ENCODE data around the gene SLC7A1.
A peak's percentile ranks its signal among the peaks of the same experiment; 100 is the strongest.
"Not testable (repeated sequence)": the region's sequence is repeated elsewhere in the genome, so short reads cannot be mapped to it uniquely, and the experiment has no call there.

Gene SLC7A1

DNA sequence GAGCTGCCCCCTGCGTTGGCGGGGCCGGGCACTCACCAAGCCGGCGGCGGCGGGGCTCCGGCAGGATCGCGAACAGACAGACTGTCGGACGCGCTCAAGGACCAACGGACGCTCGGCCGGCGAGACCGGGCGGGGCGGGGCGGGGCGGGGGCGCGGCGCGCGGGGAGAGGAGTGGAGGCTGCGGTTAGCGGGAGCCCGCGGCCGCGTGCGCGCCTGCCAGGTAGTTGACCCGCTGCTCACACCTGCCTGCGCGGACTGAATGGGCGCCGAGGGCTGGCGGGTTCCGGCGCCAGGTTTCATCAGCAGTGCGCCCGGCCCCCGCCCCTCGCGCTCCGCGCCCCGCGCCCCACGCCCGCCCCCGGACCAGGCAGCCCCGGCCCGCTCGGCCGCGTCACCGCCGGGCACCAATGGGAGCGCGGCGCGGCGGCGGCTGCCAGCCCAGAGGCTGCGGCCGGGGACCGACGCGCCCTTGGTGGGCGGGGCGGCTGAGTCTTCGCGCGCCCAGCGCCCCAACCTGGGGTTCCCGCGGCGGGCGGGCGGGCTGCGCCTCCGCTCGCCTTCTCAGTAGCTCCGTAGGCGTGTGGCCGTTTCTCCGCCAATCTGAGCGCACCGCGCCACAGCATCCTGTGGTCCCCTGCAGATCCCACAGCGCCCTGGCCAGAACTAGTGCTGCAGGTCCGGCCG, at the start of gene SLC7A1:
Gene SLC7A1 (minus strand): TSS at position 309 of the 684 bp plus-strand sequence. CDS start 59,500 bp downstream, outside the sequence.
- DNase-seq (ENCODE audit: low read depth in 3 of 3): peak; percentile 72 to 83 (median 82)

DNA sequence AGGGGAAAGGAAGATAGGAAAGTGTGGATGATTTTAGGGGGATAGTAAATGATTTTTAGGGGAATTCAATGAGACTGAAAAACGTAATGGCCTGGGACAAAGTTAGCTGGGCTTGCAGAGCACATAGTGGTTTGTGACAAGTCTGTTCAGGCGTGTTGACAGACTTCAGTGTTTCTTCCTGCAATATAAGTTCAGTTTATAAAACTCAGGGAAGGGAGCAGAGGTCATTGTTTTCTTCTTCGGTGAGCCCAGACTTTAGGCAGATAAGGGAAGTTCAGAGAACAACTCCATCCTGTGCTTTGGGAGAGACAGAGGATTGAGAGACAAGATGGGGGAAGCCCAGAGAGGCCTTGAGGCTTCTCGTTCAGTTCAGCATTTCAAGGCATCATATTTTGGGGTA, 45.2 kb upstream of the SLC7A1 start:
- no peak for DNase-seq (ENCODE audit: low read depth in 3 of 3)

DNA sequence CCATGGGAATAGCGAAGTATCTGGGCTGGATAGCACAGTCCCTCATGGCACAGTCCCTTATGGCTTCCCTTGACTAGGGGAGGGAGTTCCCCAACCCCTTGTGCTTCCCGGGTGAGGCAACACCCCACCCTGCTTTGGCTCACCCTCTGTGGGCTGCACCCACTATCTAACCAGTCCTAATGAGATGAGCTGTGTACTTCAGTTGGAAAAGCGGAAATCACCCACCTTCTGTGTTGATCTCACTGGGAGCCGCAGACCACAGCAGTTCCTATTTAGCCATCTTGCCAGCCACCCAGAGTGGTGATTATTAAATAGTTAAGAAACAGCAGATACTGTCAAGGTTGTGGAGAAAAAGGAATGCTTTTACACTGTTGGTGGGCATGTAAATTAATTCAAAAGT, 41.3 kb upstream of the SLC7A1 start:
- not testable (repeated sequence) for DNase-seq (ENCODE audit: low read depth in 3 of 3)

DNA sequence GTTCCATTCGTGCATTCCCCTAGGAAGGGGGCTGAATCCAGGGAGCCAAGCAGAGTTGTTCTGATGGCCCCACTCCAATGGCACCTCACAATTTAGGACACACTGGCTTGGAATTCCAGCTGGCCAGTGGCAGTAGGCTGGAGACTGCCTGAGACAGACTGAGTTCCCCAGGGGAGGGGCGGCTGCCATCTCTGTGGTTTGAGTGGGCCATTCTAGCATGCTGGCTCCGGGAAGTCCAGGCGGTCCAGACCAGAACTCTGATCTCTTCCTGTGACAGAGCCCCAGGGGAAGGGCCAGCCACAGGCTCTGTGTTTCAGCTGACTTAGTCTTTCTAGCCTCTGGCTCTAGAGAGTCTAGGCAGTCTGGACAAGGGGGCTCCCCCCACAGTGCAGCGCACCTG, 29.5 kb upstream of the SLC7A1 start:
- DNase-seq (ENCODE audit: low read depth in 3 of 3): no peak

DNA sequence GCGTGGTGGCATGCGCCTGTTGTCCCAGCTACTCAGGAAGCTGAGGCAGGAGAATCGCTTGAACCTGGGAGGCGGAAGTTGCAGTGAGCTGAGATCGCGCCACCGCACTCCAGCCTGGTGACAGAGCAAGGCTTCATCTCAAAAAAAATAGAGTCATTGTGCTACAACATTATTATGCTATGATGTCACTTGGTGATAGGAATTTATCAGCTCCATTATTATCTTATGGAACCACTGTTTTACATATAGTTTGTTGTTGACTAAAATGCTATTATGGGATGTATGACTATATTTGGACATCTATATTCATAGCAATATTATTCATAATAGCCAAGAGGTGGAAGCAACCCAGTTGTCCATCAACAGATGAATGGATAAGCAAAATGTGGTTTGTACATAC, 26.4 kb upstream of the SLC7A1 start:
- no peak for DNase-seq (ENCODE audit: low read depth in 3 of 3)

DNA sequence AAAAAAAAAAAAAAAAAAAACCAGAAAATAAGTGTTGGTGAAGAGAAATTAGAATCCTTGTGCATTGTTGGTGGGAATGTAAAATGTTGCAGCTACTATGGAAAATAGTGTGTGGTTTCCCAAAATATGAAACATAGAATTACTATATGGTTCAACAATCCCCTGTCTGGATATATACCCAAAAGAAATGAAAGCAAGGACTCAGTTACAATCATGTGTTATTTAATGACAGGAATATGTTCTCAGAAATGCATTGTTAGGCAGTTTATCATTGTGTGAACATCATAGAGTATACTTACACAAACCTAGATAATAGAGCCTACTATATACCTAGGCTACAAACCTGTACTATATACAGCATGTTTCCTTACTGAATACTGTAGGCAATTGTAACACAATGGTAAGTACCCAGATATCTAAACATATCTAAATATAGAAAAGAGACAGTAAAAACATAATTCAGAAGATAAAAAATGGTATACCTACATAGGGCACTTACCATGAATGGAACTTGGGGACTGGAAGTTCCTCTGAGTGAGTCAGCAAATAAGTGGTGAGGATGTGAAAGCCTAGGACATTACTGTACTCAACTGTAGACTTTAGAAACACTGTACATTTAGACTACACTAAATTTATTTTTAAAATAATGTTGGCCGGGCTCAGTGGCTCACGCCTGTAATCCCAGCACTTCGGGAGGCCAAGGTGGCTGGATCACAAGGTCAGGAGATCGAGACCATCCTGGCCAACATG, 25.7 kb upstream of the SLC7A1 start:
- DNase-seq (ENCODE audit: low read depth in 3 of 3): no peak

DNA sequence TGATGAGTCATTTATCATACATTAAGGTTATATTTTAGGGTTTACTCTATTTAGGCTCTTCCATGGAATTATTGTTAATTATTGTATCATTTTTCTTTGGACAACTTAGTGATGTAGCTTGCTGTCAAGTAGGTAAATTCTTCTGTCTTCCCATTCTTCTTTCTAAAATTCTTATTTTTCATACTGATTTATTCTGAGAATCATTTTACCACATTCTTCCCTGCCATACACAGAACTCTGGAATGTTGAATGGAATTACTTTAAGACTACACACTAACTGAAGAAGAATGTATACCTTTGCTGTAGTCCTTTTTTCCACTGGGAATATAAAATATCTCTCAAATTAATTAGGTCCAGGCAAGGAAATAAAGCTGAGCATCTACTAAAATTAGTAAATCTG, 24.5 kb upstream of the SLC7A1 start:
- no peak for DNase-seq (ENCODE audit: low read depth in 3 of 3)

DNA sequence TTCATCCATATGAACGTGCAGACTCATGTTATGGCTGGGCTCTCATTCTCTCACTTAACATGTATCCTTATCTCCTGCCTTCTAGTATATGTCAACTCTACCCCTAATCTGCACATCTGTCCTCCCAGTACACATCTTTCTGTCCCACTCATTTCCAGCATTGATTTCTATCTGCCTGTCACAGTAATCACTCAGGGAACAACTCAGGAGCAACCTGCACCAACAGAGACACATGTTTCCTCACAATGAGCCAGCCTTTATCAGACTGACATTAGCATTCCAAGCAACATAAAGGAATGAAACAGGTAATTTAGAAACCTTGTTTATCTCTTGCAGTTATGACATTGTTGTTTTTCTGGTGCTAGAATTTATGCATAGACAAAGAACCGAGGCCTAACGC, 17.6 kb upstream of the SLC7A1 start:
- no peak for DNase-seq (ENCODE audit: low read depth in 3 of 3)

DNA sequence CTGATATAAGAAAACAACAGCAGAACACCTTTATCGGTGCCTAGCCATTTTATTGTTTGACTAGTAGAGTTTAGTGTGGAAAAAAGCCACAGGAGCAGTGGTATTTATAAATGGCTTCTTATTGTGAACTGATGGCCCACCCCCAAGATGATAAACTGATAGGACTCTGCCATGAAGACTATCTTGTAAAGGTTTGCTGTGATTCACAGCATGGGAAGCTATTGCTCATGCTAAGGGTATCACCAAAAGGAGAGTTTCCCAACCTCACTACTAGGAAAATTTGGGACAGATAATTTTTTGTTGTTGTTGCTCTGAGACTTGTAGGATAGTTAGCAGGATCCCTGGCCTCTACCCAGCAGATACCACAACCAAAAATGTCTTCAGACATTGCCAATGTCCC, 12.0 kb upstream of the SLC7A1 start:
- DNase-seq (ENCODE audit: low read depth in 3 of 3): no peak

DNA sequence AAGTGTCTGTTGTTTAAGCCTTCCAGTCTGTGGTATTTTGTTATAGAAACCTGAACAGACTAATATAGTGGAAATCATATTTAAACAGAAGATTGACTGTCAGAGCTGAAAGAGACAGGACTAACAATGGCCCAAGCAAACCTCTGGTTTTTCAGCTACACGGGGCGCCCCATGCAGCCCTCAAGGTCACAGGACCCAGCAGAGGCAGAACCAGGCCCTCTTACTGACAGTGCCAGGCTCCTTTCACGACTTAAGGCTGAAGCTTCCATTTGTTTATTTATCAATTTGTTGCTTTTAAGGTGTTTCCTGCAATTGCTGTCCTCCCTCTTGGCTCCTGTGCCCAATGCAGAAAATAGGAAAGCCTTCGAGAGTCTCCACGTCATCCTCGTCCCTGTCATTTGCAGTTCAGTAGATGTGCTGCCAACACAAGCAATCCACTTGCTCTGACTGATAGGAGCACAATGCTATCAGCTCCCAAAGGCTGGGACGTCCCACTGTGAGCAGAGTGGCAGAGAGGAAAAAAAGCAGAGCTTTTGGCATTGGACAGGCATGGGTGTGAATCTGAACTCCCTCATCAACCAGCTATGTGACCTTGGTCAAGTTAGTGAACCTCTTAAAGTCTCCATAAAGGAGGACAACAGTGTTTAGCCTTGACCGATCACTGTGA, 10.5 kb upstream of the SLC7A1 start:
- DNase-seq (ENCODE audit: low read depth in 3 of 3): no peak

DNA sequence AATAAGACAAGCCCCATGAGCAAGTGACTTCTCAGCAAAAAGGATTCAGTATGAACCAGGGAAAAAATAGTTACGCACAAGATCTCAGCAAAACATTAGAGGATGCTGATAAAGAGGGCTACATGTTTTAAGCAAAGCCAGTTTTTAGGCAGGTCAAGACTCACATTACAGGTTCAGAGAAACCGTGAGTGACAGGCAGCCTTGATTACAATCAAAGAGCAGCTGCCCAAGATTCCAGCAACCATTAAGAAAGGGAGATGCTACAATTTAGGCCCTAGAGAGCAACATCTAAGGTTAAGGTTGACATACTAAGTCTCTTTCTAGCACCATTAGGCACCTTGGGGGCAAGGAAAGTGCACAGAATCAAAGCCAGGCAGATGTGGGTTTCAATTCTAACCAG, 2.8 kb upstream of the SLC7A1 start:
- DNase-seq (ENCODE audit: low read depth in 3 of 3): no peak

DNA sequence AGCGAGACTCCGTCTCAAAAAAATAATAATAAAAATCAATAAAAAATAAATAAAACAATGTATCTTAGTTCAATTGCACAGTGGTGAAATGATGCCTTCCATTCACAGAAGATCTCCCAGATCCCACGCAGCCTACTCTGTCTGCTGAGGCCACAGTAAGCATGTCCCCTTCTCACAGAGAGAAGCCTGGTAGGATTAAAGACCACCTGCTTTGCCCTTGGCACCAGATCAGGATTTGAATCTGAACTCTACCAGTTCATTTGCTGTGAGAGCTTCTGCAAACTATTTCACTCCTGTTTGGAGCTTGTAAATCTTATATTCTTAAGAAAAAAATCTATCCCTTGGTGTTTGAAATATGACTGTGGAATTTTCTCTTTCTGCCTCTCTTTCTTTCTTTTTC, 2.2 kb upstream of the SLC7A1 start:
- DNase-seq (ENCODE audit: low read depth in 3 of 3): no peak

DNA sequence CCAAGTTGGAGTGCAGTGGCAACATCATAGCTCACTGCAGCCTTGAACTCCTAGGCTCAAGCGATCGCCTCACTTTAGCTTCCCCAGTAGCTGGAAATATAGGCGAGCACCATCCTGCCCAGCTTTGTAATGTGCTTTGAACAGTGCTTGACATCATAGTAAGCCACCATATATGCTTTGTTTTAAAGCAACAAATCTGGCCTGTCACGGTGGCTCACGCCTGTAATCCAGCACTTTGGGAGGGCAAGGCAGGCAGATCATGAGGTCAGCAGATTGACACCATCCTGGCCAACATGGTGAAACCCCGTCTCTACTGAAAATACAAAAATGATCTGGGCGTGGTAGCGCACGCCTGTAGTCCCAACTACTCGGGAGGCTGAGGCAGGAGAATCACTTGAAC, 1.8 kb upstream of the SLC7A1 start:
- DNase-seq (ENCODE audit: low read depth in 3 of 3): no peak

DNA sequence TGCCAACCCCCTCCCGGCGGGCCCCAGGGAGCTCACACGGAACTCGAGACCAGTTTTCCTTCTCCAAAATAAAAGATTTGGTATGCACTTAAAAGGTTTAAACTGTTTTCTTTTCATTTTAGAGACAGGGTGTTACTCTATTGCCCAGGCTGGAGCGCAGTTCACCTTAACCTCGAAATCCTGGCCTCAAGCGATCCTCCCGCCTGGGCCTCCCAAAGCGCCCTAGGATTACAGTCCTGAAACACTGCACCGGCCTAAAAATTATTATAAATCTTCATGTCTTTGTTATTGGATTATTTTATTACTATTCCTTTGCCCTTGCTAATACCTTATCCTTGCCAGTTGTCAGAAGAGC, 553 bp upstream of the SLC7A1 start:
- no peak for DNase-seq (ENCODE audit: low read depth in 3 of 3)

DNA sequence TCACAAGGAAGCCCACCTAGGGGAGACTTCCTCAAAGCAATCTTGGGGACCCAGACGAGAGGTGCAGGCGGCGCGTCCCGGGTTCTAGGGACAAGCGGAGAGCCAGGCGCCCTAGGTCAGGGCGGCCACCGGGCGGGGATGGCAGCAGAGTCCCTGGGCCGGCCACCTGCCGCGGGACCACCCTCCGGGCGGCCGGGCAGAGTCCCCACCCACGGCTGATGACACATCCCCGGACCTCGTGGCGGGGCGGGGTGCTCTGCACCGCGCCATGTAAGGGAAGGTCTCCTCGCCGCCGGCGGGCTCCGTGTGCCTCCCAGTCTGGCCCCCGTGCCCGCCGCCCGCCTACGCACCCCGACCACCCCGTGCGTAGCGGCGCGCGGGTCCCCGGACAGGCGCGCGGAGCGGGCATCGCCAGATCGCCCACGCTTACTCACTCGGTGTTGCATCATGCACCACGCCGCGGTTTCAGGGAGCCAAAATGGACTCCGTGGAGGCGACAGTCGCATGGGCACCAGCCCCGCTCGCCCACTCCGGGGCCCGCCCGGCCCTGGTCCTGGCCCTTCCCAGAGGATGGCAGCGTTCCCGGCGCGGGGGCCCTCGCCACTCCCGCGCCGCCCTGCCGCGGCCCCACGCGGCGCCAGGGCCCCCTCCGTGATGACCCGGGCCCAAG, 643 bp downstream of the SLC7A1 start:
- peak; percentile 56 to 71 (median 60) for DNase-seq (ENCODE audit: low read depth in 3 of 3)

DNA sequence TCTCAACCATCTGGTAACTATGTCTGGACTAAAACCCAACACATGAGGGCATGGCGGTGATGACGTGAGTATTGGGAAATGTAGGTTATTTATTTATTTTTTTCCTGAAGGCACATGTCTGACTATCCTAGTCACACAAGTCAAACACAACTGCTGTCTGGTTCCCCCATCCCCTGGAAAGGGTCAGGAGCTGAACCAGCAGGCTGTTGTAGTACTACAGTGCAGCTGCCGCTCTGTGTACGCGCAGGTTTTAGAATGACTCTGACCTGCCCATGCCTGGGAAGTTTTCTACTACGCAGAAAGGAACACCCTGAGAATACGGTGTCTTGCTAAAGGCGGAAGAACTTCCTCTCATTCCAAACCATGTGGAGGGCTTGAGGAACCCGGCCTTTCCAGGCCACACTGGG, 1.2 kb downstream of the SLC7A1 start:
- peak in 1 of 3 experiments; percentile 24 for DNase-seq (ENCODE audit: low read depth in 3 of 3)

DNA sequence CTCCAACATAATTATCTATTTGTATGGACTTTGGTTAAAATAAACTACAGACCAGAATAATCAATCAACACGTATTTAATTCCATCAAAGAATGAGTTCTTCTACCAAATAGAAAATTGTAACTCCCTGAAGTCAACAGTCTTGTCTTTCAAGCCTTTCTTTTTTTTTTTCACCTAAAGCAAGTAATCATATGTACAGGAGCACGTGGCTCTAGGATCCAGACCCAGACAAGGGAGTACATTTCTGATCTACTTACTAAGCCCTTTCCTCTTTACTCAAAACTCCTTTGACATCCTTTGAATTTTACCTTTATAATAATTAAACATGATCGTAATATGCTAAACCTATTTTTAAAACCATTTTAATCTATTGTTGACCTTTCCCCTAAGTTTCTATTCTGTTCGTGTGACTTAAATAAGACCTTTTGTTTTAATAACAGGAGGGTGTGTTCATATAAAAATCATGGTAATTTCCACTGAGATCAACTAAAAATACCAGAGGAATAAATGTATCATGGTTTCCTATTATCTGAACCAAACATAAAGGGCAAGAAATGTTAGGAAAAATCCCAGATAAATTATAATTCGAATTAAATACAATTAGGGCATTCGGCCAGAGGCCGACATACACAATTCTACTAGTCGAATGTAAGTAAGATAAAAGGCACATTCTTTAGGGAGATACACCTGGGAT, 1.7 kb downstream of the SLC7A1 start:
- no peak for DNase-seq (ENCODE audit: low read depth in 3 of 3)

DNA sequence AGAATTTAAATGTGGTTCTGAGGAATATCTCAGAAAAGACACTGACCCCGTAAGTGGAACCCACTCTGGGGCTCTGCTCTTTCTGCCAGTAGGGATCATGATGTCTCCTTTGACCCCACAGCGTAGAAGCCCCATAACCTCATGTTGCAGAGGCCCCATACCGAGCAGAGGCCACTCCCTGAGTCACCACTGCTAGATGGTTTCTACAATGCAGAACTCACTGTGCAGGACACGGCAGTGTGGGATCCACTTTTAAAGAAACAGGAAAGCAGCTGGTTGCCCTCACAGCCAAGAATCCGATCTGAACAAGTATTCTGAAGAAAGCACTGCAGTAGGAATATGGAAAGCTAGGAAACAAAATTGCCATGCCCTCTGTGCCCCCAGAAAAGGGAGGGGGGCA, 4.2 kb downstream of the SLC7A1 start:
- no peak for DNase-seq (ENCODE audit: low read depth in 3 of 3)

DNA sequence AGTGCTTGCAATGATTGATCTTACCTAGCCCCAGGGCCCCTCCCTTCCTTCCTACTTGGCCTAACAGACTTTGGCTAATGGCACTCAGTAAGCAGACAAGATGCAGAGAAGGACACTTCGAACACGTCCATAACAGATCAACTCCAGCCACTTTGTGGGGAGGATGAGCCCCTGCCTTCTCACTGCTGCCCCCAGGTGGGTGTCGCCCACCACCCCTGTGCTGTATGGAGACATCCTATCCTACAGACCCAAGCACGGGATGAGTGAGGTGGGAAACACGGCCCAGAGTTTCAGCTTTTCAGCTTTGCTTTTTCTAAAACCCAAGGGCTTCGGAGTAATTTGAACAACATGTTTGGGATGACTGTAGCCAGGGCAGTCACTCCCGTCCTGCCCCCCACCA, 5.5 kb downstream of the SLC7A1 start:
- no peak for DNase-seq (ENCODE audit: low read depth in 3 of 3)

DNA sequence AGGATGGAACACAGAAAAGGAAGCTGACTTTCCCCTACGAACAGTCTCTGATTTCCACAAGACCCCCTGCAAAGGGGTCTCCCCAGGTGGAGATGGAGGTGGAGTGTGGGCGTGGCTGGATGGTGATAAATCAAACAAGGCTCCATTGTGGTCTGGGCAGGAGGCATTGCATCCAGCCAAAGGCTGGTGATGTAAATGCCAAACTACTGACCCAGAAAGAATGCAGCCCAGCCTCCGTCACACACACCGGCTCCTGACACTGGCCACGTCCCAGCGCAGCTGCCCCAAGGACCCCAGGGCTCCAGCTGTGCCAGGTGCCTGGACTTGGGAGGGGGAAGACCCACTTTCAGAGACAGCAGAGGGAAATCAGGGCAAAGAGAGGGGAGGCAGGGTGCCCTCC, 6.3 kb downstream of the SLC7A1 start:
- DNase-seq (ENCODE audit: low read depth in 3 of 3): no peak

DNA sequence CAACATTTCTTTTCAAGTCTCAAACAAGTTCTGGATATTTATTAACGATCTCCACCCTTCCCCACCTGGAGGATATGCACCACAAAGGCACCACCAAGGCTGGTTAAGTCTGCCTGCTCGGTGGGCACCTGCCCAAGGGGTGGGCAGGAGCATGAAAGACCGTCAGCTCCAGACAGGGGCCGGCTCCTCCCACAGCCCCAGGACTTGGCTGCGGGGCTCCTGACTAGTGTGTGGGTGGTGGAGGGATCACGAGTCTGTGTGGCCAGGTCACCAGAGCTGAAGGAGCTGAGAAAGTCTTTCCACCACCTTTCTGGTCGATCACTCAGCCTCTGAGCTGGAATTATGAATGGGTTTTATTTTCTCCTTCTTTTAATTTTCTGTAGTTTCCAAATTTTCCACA, 7.8 kb downstream of the SLC7A1 start:
- no peak for DNase-seq (ENCODE audit: low read depth in 3 of 3)
